GM21786 (cell line): Measurements from ENCODE around the gene BLTP1.

Source experiments
- ATAC-seq: cut with Tn5 transposase; IDR thresholded peaks from one replicate; pipeline ENCODE4 v1.9.1; 2021; ENCODE audit not compliant: unreplicated experiment

The BLTP1 gene

GRCh38 chr4:122163767-122164166 lies 11.6 kb downstream of the BLTP1 start:
- no peak for ATAC-seq

GRCh38 chr4:122167369-122167768 lies 15.2 kb downstream of the BLTP1 start:
- ATAC-seq: no peak

- ATAC-seq: no peak
These were observed 18.6 kb downstream of the BLTP1 start for GRCh38 chr4:122170775-122171174.

GRCh38 chr4:122171323-122171722 lies 19.2 kb downstream of the BLTP1 start:
- ATAC-seq: no peak

GRCh38 chr4:122172266-122172665 lies 20.1 kb downstream of the BLTP1 start:
- ATAC-seq: no peak

- no peak for ATAC-seq
These were observed 26.8 kb downstream of the BLTP1 start for GRCh38 chr4:122178961-122179360.

- no peak for ATAC-seq
These were observed 43.6 kb downstream of the BLTP1 start for GRCh38 chr4:122195718-122196117.
